ENCODE results near the gene PVRIG.
"Not testable (repeated sequence)": the region's sequence is repeated elsewhere in the genome, so short reads cannot be mapped to it uniquely, and the experiment has no call there.

Gene PVRIG

DNA sequence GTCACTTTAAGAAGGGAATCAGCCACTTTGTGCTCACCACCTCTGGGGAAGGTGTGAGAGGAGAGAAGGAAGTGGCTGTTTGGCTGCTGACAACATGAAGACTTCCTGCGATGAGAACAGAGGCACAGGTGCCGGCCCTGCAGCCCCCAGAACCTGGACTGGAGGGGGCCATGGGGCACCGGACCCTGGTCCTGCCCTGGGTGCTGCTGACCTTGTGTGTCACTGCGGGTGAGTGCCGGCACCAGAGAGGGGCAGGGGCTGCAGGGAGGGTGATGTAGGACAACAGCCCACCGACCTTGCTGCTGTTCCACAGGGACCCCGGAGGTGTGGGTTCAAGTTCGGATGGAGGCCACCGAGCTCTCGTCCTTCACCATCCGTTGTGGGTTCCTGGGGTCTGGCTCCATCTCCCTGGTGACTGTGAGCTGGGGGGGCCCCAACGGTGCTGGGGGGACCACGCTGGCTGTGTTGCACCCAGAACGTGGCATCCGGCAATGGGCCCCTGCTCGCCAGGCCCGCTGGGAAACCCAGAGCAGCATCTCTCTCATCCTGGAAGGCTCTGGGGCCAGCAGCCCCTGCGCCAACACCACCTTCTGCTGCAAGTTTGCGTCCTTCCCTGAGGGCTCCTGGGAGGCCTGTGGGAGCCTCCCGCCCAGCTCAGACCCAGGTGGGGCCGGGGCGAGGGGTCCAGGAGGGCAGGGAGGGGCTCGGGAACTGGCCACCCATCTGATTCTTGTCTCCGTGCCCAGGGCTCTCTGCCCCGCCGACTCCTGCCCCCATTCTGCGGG lies at the start of gene PVRIG:
Gene PVRIG (plus strand): TSS at position 149 of the 785 bp plus-strand sequence. CDS start 22 bp downstream, at position 171.
- not testable (repeated sequence) for DNase-seq (ENCODE audit: low read depth, low spot score)

DNA sequence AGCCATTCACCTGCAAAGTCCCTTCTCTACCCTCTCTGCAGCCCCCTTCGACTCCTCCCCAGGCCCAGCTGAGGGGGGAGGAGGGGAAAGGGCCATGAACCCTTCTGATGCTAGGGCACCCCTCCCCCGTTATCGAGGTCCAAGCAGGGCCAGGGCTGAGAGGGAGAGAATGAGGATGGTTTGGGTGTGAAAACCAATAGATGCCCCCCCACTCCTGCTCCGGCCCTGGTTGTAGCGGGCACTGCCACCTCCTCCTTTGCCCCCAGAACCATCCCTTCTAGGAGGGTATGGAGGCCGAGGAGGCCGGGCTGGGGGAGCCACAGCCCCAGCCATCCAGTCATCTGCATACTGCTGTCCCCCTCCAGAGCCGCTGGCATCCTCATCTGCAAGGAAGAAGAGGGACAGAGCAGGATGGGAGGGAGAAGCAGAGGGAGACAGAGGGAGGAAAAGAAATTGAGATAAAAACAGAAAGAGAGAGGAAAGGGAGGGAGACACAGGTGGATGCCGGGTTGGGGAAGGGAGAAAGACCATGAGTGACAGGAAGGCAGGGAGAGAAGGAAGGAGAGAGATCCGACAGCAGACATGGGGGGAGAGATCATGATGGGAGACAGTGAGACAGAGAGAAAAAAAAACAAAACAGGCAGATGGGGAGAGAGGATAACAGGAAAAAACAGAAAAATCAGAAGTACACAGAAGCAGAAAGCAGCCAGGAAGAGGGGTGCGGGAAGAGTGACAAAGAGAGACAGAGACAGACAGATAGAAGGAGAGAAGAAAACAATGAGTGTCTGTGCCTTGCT lies 49.5 kb upstream of the PVRIG start:
- DNase-seq (ENCODE audit: low read depth, low spot score), result no peak

DNA sequence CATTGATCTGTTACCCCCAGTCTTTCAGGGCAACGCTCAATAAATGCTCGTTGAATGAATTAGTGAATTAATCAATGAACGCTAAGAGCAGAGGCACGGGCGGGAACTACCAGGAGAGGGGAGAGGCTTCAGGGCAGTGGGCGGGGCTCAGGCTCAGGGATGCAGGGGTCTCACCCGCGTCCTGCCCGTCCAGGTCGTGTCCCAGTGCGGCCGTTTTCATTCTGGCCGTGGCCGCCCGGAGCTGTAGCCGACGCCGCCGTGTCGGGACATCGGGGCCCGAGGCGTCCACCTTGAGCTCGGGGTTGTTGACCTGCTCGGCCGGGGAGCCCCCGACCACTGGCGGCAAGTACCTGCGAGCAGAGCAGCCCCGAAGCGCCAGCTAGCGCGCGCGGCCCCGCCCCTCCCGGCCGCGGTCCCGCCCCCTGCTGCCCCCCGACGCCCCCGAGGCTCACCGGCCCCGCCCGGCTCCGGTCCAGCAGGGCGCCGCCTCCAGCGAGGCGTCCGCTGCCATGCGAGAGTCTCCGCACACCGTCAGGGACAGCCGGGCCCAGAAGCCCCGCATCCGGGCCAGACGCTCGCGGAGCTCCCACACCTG lies 48.6 kb upstream of the PVRIG start:
- no peak for DNase-seq (ENCODE audit: low read depth, low spot score)

GRCh38 chr7:100171840-100172239 lies 47.9 kb upstream of the PVRIG start:
- DNase-seq (ENCODE audit: low read depth, low spot score), result no peak

DNA sequence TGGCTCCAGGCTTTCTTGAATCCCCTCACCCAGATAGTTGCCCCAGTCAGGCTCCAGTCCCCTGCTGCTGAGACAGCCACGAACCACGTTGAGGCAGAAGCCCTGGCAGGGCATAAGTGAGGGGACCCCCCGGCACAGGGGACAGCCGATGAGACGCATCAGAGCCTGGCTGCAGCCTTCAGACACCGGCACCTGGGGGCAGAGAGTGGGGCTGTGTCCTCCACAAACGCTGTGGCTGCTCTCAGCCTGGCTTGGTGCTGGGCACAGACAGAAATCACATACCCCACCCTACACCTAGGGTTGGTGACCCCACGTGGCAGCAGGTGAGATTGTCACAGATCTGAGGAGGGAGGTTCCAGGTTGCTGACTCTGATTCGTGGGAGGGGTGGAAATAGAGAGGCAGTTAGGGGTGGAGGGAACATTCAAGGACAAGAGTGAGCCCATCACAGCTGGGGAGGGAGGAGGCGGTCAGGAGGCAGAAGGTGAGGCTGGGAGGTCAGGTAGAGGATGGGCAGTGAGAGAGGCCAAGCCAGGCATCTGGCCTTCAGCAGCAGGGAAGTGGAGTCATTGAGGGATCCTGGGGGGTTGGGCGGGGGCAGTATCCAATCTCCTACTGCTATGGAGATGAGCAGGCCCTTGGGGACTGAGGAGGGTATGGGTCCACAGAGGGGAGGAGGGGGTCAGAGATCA lies 45.8 kb upstream of the PVRIG start:
- DNase-seq (ENCODE audit: low read depth, low spot score), result no peak

DNA sequence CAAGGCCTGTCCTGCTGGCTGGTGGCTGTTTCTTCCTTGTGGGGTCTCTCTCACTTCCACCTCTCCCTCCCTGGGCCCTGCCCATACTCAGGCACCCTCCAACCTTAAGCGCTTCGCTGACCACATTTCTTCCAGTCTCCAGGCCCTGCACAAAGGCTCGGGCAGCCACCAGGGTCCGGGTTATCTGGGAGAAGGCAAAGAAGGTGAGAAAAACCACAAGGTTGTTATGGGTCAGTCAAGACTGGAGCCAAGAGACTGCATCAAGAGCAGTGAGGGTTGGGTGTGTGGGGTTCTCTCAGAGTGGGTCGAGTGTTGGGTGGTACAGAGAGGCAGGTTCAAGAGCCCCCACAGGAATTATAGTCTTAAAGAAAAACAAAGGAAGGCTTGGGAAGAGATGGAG lies 45.2 kb upstream of the PVRIG start:
- DNase-seq (ENCODE audit: low read depth, low spot score), result no peak

- DNase-seq (ENCODE audit: low read depth, low spot score), result no peak
Measured at GRCh38 chr7:100175296-100175935, 44.3 kb upstream of the PVRIG start.

GRCh38 chr7:100176096-100177044 lies 43.4 kb upstream of the PVRIG start:
- no peak for DNase-seq (ENCODE audit: low read depth, low spot score)

DNA sequence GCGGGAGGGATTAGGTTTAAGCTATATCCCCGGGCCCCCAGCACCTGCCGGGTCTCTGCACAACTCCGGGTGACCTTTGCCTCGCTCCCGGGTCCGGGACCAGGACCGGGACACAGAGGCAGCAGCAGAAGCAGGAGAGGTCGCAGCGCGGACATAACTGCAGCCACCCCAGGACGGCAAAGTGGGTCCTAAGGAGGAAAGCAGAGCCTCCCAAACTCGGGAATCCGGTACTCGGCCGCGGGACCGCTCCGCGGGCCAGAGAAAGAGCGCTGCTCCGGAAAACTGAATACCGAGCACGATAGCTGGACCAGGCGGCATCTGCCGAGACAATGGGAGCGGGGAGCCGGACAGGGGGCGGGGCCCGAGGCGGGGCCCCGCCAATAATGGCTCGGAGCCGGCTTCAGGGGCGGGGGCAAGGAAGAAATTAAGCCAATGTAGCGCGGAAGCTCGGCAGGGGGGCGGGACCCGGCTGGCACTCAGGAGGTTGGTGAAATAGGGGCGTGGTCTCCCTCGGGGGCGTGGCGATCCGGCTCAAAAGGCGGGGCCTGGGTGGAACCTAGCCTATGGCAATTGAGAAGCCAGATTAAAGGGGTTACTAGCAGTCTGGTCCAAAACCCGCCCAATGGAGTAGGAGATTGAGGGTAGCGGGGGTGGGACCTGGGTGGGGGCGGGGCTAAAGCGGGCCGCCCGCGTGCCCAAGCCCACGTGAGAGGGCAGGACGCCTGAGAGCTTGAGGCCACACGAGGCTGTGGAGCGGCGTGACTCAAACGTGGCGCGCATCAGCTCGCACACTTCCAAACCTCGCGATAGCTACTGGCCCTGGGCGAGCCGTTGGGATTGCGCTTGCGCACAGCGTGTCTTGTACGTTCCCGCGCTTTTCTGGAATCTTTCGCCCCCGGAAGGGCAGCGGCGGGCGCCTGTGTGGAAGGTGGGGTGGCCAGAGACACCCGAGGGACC lies 42.4 kb upstream of the PVRIG start, which contains the start of the genes GPC2 and STAG3:
Gene GPC2 (minus strand): TSS at position 337 of the 957 bp plus-strand sequence. CDS start 182 bp downstream, at position 155.
Gene STAG3 (plus strand): TSS at position 874 of the 957 bp plus-strand sequence. CDS start 2,639 bp downstream, outside the sequence.
- DNase-seq (ENCODE audit: low read depth, low spot score), result peak; percentile 79

DNA sequence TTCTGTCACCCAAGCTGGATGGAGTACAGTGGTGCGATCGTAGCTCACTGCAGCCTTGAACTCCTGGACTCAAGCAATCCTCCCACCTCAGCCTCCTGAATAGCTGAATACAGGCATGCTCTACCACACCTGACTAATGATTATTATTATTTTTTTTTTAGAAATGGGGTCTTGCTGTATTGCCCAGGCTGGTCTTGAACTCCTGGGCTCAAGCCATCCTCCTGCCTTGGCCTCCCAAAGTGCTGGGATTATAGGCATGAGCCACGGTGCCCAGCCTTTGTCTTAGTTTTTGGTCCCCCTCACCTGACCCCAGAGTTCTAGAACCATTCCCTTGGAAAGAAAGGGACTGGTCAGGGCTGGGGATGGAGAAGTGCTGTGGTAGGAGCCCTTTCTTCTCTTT lies 39.7 kb upstream of the PVRIG start:
- not testable (repeated sequence) for DNase-seq (ENCODE audit: low read depth, low spot score)

- DNase-seq (ENCODE audit: low read depth, low spot score), result not testable (repeated sequence)
Measured at GRCh38 chr7:100182616-100183015, 37.1 kb upstream of the PVRIG start.

GRCh38 chr7:100183090-100183489 lies 36.7 kb upstream of the PVRIG start:
- DNase-seq (ENCODE audit: low read depth, low spot score), result not testable (repeated sequence)

GRCh38 chr7:100185726-100186125 lies 34.0 kb upstream of the PVRIG start:
- no peak for DNase-seq (ENCODE audit: low read depth, low spot score)

DNA sequence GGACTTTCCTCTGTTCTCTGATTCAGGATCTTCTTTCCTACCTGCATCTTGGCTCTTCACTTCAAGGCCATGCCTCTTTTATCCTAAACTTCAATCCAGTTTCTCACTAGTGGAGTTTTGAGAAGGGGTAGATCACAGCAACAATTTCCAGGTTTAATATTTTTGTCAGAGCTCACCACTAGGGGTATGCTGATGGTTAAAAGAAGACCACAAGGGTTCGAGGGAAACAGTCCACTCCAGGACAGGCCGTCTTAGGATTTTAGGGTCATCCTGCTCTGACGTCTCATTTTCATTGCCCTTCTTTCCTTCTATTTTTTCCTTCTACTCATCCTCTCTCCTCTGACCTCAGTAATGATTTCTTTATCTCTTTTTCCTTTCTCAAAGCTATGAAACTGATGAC lies 30.7 kb upstream of the PVRIG start:
- no peak for DNase-seq (ENCODE audit: low read depth, low spot score)

DNA sequence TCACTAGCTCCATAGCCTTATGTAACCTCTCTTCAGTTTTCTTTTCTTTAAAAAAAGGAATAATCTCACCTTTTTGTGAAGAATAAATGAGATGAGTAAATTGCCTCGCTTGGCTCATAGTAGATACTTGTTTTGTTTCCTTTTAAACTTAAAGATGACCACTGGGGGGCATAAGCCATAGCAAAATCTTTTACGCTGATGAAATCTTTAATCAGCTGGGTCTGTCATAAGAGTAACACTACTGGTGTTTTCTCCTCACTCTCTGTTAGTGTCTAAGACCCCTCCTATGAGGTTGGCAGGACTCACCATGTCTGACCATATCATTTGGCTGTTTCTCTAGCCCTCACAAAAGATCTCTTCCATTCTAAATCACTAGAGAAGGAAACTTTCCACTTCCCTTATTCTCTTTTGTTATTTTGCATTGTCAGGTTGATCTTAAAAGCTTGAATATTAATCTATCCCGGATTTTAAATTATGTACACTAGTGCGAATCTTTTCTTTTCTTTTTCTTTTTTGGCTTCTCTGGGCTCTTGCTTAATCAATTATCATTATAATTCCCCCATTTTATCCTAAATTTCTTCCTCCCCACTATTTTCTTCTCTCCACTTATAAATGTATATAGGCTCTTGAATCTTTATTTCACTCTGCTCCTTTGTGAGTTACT lies 29.6 kb upstream of the PVRIG start:
- DNase-seq (ENCODE audit: low read depth, low spot score), result no peak

GRCh38 chr7:100191775-100192174 lies 28.0 kb upstream of the PVRIG start:
- DNase-seq (ENCODE audit: low read depth, low spot score), result no peak

DNA sequence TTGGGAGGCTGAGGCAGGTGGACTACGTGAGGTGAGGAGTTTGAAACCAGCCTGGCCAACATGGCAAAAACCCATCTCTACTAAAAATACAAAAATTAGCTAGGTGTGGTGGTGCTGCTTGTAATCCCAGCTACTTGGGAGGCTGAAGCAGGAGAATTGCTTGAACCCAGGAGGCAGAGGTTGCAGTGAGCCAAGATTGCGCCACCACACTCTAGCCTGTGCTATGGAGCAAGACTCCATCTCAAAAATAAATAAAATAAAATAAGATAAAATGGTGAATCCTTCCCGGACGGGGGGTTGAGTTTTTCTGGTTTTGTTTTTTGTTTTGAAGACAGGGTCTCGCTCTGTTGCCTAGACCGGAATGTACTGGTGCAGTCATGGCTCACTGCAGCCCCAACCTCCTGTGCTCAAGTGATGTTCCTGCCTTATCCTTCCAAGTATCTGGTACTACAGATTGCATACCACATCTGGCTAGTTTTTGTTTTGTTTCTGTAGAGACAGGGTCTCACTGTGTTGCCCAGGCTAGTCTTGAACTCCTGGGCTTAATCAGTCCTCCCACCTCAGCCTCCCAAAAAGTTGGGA lies 27.4 kb upstream of the PVRIG start:
- not testable (repeated sequence) for DNase-seq (ENCODE audit: low read depth, low spot score)

GRCh38 chr7:100192969-100193368 lies 26.8 kb upstream of the PVRIG start:
- DNase-seq (ENCODE audit: low read depth, low spot score), result no peak

Data from iPS DF 19.7 (cell line).